ENCODE results near the gene C2CD2. TPM values are rescaled to one million over a fixed set of nuclear protein-coding genes. Genes with fewer than 3 reads are reported as not detected.

C2CD2 gene
- total RNA-seq, 1 donor from 2014 or later, result 9.4 TPM

DNA sequence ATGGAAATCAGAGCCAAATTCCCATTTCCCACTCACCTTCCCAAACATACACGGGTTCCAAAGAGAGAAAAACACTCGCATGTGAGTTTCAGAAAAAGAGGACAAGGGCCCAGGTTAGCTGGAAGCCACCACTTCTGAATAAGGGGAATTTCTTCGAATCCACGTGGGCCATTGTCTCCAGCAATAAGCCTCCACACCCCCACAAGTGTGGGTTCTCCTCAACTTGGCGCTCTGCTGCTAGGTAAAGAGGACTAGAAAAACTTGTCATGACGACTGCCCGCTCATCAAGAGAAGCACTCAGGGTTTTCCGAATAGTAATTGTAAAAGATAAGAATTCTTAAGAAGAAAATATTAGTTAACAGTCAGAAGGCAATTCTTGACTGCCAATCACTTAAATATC is 105.3 kb downstream of the C2CD2 start:
- DNase-seq (ENCODE audit: low read depth), result no peak

DNA sequence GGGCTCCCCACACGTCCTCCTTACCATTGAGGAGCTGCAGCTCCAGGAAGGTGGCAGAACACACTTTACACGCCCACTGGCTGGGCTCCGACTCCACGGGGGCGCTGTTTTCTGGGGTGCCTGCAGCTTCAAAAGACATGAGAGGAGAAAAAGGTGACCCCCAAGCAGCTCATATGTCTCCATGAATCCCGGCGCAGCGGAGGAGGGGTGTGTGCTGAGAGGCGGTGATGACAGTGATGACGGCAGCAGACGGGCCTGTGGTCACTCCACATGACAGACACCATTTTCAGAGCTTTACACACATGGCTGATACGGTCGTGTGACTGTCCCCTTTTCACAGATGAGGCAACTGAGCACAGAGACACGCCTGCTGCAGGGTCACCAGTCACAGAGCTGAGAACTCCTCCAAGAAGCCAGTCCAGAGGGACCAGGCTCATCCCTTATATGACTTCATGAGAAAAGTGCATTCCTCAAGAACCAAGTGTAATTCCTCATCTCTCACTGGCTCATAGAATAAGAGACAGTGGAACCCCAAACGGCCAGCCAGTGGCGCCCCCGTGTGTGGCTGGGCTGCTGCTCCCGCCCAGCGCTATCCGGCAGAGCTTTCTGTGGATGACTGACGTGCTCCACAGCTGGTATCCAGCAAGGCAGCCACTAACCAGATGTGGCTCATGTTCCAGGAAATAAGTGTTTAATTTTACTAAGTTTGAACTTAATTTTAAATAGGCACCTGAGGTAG is 106.6 kb downstream of the C2CD2 start:
- no peak for DNase-seq (ENCODE audit: low read depth)

DNA sequence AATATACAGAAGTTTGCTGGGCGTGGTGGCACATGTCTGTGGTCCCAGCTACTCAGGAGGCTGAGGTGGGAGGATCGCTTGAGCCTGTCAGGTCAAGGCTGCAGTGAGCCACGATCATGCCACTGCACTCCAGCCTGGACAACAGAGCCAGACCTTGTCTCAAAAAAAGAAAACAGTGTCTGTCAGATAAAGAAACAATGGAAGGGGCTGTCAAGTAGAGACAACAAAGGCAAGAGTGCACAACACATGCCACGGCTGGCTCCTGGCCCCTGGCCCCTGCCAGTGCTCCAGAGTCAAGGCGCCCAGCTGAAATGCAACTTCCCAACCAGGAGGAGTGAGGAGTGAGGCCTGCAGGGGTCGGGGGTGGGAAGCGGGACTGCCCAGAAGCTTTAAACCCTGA is 107.3 kb downstream of the C2CD2 start:
- no peak for DNase-seq (ENCODE audit: low read depth)

DNA sequence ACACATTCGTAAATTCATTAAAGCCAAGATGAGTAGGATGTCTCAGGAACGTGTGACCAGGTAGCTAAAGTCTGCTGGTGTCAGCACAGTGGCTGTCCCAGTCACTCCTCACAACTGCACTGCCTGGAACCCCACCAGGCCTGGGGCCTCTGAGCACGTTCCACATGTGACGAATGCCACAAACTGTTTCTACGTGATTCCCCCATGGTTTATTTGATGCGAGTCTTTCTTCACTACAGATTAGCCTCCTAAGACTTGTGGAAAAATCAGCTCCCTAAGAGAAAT is 107.8 kb downstream of the C2CD2 start:
- DNase-seq (ENCODE audit: low read depth), result no peak

DNA sequence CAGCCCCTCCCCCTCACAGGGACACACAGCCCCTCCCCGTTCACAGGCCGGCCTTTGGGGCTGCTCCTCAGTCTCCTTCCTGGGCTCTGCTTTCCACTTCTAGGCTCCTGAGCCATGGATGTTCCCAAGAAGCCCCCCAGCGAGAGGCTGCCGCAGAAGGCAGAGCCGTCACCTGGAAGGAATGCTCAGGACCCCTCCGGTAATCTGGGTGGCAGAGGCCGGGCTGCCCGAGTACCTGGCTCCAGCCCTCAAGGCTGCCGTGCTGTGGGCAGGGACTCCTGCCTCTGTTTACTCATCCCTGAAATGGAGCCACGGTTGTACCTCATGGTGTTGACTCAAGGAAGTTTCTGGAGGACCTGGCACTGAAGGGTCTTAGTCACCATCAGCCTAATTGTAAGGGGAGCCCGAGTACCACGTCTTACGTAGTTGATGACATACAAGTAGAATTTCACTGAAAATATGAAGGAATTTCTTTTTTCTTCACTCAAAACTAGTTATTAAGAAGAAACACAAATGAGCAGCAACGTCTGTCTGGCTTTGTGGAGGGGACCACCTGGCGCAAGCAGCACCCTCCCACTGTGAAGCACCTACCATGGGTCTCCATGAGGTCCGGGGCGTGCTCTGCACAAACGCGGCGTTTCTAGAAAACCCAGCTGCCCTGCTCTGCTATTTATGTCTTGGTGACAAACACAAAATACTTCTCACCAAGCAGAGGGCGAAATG is 108.3 kb downstream of the C2CD2 start:
- no peak for DNase-seq (ENCODE audit: low read depth)

DNA sequence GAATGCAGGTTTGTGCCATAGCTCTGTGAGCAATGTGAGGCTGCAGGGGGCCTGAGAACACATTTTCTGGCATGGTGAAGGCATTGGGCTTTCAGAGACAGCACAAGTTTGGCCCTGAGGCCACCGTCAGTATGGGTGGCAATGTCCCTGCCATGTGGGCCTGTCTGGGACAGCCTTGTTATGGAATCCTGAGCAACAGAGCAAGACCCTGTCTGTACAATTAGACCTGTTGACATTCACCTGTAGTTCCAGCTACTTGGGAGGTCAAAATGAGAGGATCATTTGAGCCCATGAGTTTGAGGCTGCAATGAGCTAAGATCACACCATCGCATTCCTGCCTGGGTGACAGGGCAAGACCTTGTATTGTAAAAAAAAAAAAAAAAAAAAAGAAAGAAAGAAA is 110.2 kb downstream of the C2CD2 start:
- no peak for DNase-seq (ENCODE audit: low read depth)

DNA sequence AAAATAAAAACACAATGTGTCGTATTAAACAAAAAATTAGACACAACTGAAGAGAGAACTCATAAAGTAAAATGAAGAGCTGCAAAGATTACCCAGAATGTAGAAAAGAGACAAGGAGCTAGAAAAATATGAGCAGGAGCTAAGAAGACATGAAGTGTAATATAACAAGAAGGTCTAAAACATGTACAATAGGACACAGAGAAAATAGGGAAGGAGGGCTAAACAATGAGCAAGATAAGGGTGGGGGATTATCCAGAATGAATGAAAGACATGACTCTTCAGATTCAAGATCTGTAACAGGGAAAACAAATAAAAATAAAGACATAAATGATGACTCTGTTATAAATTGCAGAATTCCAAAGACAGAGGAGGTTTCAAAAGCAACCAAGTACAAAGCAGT is 112.9 kb downstream of the C2CD2 start:
- DNase-seq (ENCODE audit: low read depth), result no peak

DNA sequence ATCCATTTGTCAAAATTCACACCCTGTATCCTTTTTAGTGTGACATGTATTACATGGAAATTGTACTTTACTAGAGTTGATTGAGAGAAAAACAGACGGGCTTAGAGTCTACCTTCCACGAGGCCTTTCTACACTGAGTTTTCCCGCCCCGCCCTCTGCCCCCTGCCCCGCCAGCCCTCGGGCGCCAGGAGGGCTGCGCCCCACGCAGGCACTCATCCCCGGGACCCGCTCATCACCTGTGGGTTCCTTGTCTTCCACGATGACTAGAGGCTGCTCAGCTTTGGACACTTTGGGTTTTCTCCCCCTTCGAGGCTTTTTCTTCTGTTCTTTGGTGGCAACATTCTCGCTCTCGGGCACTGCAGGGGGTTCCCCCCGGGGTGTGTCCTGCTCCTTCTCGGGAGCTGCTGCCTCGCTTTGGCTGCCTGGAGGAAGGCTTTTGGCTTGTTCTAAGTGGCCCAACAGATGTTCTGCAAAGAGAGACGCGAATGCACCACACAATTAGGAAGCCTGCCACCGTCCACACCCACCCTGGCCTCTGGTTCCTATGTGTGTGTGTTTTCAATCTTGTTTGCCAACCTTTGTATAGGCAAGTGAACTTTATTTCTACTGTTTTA is 114.3 kb downstream of the C2CD2 start:
- DNase-seq (ENCODE audit: low read depth), result no peak

DNA sequence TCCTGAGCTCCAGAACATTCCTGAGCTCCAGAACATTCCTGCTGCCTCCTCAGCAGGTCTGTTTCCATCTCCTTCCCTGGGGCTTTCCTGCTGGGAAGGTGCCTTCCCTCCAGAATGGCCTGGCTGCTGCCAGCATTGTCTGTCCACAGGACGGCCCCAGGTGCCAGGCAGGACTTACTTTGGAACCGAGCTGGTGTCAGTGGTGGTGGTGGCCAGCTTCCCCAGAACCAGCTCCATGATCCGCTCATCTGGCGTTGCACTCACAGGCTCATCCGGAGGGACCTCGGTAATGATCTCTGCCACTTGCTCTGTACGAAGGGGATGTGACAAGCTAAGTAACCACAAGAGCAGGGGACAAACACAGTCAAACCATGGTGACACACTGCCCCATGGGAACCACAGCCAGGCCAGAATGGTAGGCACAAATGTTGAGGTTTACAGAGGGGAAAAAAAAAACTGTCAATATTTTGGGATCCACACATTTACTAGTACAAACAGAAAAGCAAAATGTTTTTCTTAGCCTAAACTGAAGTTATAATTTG is 116.0 kb downstream of the C2CD2 start:
- peak; percentile 62 for DNase-seq (ENCODE audit: low read depth)

DNA sequence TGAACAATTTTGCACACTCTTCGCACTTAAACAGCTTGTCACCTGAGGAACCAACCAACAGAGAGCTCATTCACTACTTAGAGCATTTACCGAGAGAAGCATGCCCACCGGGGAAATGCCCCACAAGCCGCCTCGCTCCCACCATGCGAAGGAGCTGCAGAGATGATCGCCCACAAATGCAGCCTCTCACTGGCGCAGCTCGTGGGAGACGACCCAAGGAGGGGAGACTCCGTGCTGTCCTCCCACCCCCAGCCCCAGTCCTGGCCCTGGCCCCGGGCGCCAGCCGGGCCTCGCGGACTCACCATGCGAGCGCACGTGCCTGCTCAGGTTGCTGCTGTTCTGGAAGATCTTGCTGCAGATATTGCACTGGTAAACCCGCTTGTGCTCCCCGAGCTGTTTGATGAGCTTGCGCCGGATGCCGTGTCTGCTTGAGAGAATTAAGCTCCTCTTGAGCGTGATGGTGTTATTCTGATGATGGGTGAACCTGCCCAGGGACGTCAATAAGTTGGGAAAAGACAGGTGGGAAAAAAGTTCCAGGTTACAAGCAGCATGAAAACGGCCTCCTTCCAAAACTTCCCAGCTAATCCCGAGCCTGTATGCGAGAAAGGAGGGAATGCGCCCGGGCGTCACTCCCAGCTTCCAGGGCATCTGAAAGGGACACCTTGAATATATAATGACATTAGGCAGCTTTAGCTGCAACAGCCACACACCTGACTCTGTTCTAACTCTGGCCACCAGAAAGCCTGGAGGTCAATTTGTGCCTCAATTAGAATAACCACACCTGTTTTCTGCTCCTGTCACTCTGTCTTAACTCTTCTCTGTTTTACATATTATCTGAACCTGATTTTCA is 117.4 kb downstream of the C2CD2 start:
- DNase-seq (ENCODE audit: low read depth), result no peak

DNA sequence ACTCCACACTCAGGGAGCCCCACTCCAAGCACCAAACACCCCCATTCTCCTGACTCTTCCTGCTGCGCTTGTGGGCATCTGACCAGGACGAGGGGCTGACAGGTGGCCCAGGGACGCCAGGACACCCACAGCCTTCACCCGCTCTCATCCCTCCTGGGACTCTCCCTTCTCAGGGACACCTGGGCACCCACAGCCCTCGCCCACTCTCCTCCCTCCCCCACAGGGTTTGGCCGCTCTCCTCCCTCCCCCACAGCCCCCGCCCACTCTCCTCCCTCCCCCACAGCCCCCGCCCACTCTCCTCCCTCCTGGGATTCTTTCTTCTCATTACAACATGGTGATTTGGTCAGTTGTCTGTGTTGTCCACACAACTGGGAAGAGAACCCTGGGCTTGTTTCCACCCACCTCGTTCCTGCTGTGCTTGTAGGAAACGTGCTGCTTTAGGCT is 118.1 kb downstream of the C2CD2 start:
- no peak for DNase-seq (ENCODE audit: low read depth)

Other genes with a start within 250 kb of the C2CD2 start
- gene RIPK4, start 187.0 kb downstream of the C2CD2 start, total RNA-seq, result not detected in 2 replicates
- 6.8 and 10.2 TPM in 2 replicates for gene PRDM15, start 74.7 kb downstream of the C2CD2 start, total RNA-seq
- gene ZBTB21, start 56.3 kb upstream of the C2CD2 start, total RNA-seq, result 7.3 and 8.0 TPM in 2 replicates
- not detected in 2 replicates for gene UMODL1, start 117.3 kb upstream of the C2CD2 start, total RNA-seq

Data from myocyte (in vitro differentiated cells).